ENCODE data around the gene RPL11. TPM values are rescaled to one million over a fixed set of nuclear protein-coding genes. Genes with fewer than 3 reads are reported as not detected.

Gene RPL11
- total and polyA plus RNA-seq, 2 experiments from 2014 or later, result 1,126 to 1,484 TPM

DNA sequence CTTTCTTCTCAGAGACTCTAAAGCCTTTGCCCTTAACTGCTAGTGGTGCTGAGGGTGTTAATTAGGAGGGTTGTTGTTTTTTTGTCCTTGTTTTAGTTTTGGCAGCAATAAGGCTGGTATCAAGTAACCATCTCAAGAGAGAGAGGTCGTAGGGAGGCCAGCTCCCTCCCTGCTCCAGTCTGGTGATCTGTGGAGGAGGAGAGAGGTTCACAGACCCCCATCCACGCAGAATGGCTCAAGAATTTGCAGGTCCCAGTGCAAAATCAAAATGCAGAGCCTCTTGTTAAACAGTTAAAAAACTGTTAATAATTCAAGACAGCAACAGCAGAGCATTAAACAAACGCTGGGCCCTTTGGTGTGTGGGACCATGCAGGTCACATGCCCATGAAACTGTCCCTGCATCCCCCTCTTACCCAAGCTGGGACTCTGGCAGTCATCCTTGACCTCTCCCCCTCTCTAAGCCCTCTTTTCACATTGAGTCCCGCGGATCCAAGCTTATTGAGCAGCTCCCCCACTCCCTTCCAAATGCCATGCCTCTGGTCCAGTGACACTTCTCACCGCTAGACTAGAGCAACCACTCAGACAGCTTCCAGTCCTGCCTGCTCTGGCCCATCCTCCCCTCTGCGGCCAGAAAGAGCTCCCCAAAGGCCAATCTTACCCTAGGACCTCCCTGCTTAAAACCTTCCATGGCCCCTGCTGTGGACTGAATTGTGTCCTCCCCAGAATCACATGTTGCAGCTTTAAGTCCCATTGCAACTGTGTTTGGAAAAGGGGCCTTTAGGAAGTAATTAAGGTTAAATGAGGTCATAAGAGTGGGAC, 47.7 kb upstream of the RPL11 start (continued):
- TF ChIP-seq NANOG (IDR thresholded peaks at IDR 0.05; ENCODE audit: borderline replicate concordance), result no peak
- no peak for TF ChIP-seq POLR2AphosphoS5 (IDR thresholded peaks at IDR 0.05; ENCODE audit: low read depth)
- no peak for TF ChIP-seq EZH2 (IDR thresholded peaks at IDR 0.05; ENCODE audit: low read depth, unreplicated experiment)
- TF ChIP-seq JUNB (IDR thresholded peaks at IDR 0.05; ENCODE audit: unreplicated experiment), result no peak

DNA sequence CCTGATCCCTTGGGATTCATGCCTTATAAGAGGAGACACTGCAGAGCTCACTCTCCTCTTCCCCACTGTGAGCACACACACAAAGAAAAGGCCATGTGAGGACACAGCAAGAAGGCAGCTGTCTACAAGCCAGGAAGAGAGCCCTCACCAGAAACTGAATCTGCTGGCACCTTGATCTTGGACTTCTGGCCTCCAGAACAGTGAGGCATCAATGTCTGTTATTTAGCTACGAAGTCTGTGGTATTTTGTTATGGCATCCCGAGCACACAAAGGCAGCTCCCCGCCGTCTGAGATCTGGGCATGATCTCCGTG, 47.1 kb upstream of the RPL11 start:
- H3K79me2 ChIP-seq (replicated peaks; ENCODE audit: insufficient read depth), result no peaks in the 10 kb centered on the region
- Mint-ChIP-seq H3K36me3 (ENCODE audit: low read depth) (no peaks in the 10 kb centered on the region), H3K27me3 (ENCODE audit: insufficient read depth, low read depth, poor library complexity) (peaks cover 5% of the 10 kb centered on the region), H3K4me3 (no peak overlapping the region), H3K9me3 (no peaks in the 10 kb centered on the region), H3K4me1 (peaks cover 10% of the 10 kb centered on the region; the same call in 1 of the 3 replicates), H3K27ac (no peak overlapping the region)
- DNase-seq (ENCODE audit: low spot score) (no peak), ATAC-seq (peak; percentile 62)
- H3K4me3 ChIP-seq, result no peak overlapping the region
- H3K4me2 ChIP-seq, result no peak overlapping the region
- no peak overlapping the region for H3K27ac ChIP-seq (ENCODE audit: low read depth)
- no peaks in the 10 kb centered on the region for H3K36me3 ChIP-seq (ENCODE audit: insufficient read depth)
- H3F3A ChIP-seq (replicated peaks; ENCODE audit: low read depth), result no peaks in the 10 kb centered on the region
- no peaks in the 10 kb centered on the region for H4K20me1 ChIP-seq (replicated peaks; ENCODE audit: insufficient read depth)
- H2AFZ ChIP-seq, result 0 out of 2 replicates have a peak overlapping the region, but pooled peaks have one; percentile 63
- 0 out of 2 replicates have a peak, but pooled peaks cover 3% of the 10 kb centered on the region for H3K9me2 ChIP-seq (ENCODE audit: insufficient read depth)
- no peaks in the 10 kb centered on the region for H3K4me1 ChIP-seq (ENCODE audit: insufficient read depth)
- no peaks in the 10 kb centered on the region for H3K27me3 ChIP-seq (ENCODE audit: insufficient read depth)
- no peak for TF ChIP-seq CREB1 (CRISPR knock-in tag; IDR thresholded peaks at IDR 0.05; ENCODE audit: low read depth)
- no peak for TF ChIP-seq EZH2phosphoT487 (IDR thresholded peaks at IDR 0.05; ENCODE audit: unreplicated experiment)
- TF ChIP-seq EZH2 (IDR thresholded peaks at IDR 0.05; ENCODE audit: low read depth, unreplicated experiment), result no peak
- TF ChIP-seq, protein P1, sequence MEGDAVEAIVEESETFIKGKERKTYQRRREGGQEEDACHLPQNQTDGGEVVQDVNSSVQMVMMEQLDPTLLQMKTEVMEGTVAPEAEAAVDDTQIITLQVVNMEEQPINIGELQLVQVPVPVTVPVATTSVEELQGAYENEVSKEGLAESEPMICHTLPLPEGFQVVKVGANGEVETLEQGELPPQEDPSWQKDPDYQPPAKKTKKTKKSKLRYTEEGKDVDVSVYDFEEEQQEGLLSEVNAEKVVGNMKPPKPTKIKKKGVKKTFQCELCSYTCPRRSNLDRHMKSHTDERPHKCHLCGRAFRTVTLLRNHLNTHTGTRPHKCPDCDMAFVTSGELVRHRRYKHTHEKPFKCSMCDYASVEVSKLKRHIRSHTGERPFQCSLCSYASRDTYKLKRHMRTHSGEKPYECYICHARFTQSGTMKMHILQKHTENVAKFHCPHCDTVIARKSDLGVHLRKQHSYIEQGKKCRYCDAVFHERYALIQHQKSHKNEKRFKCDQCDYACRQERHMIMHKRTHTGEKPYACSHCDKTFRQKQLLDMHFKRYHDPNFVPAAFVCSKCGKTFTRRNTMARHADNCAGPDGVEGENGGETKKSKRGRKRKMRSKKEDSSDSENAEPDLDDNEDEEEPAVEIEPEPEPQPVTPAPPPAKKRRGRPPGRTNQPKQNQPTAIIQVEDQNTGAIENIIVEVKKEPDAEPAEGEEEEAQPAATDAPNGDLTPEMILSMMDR (conservative IDR thresholded peaks at IDR 0.05; ENCODE audit: low read depth in 2 of 2), result no peak
- no peak for TF ChIP-seq NANOG (IDR thresholded peaks at IDR 0.05; ENCODE audit: borderline replicate concordance)
- no peak for TF ChIP-seq JUNB (IDR thresholded peaks at IDR 0.05; ENCODE audit: unreplicated experiment)
- TF ChIP-seq, protein P2, sequence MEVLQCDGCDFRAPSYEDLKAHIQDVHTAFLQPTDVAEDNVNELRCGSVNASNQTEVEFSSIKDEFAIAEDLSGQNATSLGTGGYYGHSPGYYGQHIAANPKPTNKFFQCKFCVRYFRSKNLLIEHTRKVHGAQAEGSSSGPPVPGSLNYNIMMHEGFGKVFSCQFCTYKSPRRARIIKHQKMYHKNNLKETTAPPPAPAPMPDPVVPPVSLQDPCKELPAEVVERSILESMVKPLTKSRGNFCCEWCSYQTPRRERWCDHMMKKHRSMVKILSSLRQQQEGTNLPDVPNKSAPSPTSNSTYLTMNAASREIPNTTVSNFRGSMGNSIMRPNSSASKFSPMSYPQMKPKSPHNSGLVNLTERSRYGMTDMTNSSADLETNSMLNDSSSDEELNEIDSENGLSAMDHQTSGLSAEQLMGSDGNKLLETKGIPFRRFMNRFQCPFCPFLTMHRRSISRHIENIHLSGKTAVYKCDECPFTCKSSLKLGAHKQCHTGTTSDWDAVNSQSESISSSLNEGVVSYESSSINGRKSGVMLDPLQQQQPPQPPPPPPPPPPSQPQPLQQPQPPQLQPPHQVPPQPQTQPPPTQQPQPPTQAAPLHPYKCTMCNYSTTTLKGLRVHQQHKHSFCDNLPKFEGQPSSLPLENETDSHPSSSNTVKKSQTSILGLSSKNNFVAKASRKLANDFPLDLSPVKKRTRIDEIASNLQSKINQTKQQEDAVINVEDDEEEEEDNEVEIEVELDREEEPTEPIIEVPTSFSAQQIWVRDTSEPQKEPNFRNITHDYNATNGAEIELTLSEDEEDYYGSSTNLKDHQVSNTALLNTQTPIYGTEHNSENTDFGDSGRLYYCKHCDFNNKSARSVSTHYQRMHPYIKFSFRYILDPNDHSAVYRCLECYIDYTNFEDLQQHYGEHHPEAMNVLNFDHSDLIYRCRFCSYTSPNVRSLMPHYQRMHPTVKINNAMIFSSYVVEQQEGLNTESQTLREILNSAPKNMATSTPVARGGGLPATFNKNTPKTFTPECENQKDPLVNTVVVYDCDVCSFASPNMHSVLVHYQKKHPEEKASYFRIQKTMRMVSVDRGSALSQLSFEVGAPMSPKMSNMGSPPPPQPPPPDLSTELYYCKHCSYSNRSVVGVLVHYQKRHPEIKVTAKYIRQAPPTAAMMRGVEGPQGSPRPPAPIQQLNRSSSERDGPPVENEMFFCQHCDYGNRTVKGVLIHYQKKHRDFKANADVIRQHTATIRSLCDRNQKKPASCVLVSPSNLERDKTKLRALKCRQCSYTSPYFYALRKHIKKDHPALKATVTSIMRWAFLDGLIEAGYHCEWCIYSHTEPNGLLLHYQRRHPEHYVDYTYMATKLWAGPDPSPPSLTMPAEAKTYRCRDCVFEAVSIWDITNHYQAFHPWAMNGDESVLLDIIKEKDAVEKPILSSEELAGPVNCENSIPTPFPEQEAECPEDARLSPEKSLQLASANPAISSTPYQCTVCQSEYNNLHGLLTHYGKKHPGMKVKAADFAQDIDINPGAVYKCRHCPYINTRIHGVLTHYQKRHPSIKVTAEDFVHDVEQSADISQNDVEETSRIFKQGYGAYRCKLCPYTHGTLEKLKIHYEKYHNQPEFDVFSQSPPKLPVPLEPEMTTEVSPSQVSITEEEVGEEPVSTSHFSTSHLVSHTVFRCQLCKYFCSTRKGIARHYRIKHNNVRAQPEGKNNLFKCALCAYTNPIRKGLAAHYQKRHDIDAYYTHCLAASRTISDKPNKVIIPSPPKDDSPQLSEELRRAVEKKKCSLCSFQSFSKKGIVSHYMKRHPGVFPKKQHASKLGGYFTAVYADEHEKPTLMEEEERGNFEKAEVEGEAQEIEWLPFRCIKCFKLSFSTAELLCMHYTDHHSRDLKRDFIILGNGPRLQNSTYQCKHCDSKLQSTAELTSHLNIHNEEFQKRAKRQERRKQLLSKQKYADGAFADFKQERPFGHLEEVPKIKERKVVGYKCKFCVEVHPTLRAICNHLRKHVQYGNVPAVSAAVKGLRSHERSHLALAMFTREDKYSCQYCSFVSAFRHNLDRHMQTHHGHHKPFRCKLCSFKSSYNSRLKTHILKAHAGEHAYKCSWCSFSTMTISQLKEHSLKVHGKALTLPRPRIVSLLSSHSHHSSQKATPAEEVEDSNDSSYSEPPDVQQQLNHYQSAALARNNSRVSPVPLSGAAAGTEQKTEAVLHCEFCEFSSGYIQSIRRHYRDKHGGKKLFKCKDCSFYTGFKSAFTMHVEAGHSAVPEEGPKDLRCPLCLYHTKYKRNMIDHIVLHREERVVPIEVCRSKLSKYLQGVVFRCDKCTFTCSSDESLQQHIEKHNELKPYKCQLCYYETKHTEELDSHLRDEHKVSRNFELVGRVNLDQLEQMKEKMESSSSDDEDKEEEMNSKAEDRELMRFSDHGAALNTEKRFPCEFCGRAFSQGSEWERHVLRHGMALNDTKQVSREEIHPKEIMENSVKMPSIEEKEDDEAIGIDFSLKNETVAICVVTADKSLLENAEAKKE (CRISPR knock-in tag; IDR thresholded peaks at IDR 0.05), result no peak
- TF ChIP-seq, protein P3, sequence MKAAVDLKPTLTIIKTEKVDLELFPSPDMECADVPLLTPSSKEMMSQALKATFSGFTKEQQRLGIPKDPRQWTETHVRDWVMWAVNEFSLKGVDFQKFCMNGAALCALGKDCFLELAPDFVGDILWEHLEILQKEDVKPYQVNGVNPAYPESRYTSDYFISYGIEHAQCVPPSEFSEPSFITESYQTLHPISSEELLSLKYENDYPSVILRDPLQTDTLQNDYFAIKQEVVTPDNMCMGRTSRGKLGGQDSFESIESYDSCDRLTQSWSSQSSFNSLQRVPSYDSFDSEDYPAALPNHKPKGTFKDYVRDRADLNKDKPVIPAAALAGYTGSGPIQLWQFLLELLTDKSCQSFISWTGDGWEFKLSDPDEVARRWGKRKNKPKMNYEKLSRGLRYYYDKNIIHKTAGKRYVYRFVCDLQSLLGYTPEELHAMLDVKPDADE (IDR thresholded peaks at IDR 0.05), result no peak
- no peak for TF ChIP-seq STAT1 (IDR thresholded peaks at IDR 0.05; ENCODE audit: unreplicated experiment)
- no peak for TF ChIP-seq POLR2AphosphoS5 (IDR thresholded peaks at IDR 0.05; ENCODE audit: low read depth)
- TF ChIP-seq ZNF331 (CRISPR knock-in tag; IDR thresholded peaks at IDR 0.05; ENCODE audit: low read depth), result no peak
